ENCODE measurements around the gene DNAJB4. TPM values are rescaled to one million over a fixed set of nuclear protein-coding genes. Genes with fewer than 3 reads are reported as not detected.

Gene DNAJB4
- total RNA-seq, 1 experiment from 2014 or later: 26.0 TPM

DNA sequence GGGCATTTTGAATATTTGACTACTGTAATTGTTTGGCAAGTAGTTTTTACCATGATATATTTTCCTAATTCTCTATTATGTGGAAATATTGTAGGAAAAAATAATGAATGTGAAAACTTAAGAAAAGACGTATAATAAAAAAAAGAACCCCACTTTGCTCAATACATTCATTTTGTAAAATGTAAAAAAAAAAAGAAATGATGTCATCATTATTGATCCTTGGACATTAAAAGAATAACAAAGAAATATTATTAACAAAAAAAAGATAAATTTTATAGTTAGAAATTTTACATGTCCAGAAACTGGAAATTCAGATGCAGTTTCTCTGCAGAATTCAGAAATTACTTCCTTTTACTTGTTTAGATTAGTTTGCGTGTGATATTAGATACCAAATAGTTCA lies 46.3 kb downstream of the DNAJB4 start:
- TF ChIP-seq ZFX (IDR thresholded peaks at IDR 0.05) (no peak), FOSL1 (IDR thresholded peaks at IDR 0.05; ENCODE audit: low read depth) (no peak), JUND (IDR thresholded peaks at IDR 0.05) (no peak), SP1 (IDR thresholded peaks at IDR 0.05; ENCODE audit: low read depth) (no peak), EGR1 (IDR thresholded peaks at IDR 0.05; ENCODE audit: low read depth) (no peak), SRF (IDR thresholded peaks at IDR 0.05; ENCODE audit: low read depth) (no peak), EZH2phosphoT487 (IDR thresholded peaks at IDR 0.05; ENCODE audit: borderline replicate concordance) (no peak)
- ChIA-PET RAD21 (ENCODE audit: low non-redundant PET in 1 of 2, low total read pairs in 2 of 2, uncharacterized antibody in 2 of 2, unreplicated experiment in 2 of 2) (no interaction called here), CTCF (no interaction called here), POLR2A (no interaction called here)
- H3K9me3 ChIP-seq (ENCODE audit: control insufficient read depth in 1 of 2, insufficient read depth in 1 of 2, low read depth in 1 of 2, low read length in 2 of 2): no peaks in the 10 kb centered on the region
- H2AFZ ChIP-seq (ENCODE audit: low read depth, low read length, poor library complexity, severe bottlenecking): no peak overlapping the region
- no peaks in the 10 kb centered on the region for H3K36me3 ChIP-seq (ENCODE audit: control insufficient read depth in 1 of 2, insufficient read depth in 2 of 2, low read length in 2 of 2)
- no peak overlapping the region for H3K9ac ChIP-seq (ENCODE audit: low read length)
- intact Hi-C loops (cut with micrococcal nuclease): no loop called here
- H3K9me2 ChIP-seq (ENCODE audit: insufficient read depth): no peaks in the 10 kb centered on the region
- DNase-seq (ENCODE audit: low read depth, low spot score) (no peak), ATAC-seq (no peak)
- BruUV-seq (replicated peaks): no TSS peak
- no peak overlapping the region for H3K4me3 ChIP-seq (replicated peaks in 1 of 2; ENCODE audit: low read depth in 1 of 2, low read length in 2 of 2)
- H3K79me2 ChIP-seq (ENCODE audit: insufficient read depth, low read length): no peaks in the 10 kb centered on the region
- no peaks in the 10 kb centered on the region for H3K27me3 ChIP-seq (ENCODE audit: insufficient read depth, low read length)
- no peak overlapping the region for H3K4me2 ChIP-seq (ENCODE audit: low read length)
- no peaks in the 10 kb centered on the region for H4K20me1 ChIP-seq (ENCODE audit: insufficient read depth)
- no peaks in the 10 kb centered on the region for H3K4me1 ChIP-seq (ENCODE audit: control insufficient read depth in 1 of 2, insufficient read depth in 2 of 2, low read length in 2 of 2)
- no peak overlapping the region for H3K27ac ChIP-seq (ENCODE audit: low read depth, low read length)

DNA sequence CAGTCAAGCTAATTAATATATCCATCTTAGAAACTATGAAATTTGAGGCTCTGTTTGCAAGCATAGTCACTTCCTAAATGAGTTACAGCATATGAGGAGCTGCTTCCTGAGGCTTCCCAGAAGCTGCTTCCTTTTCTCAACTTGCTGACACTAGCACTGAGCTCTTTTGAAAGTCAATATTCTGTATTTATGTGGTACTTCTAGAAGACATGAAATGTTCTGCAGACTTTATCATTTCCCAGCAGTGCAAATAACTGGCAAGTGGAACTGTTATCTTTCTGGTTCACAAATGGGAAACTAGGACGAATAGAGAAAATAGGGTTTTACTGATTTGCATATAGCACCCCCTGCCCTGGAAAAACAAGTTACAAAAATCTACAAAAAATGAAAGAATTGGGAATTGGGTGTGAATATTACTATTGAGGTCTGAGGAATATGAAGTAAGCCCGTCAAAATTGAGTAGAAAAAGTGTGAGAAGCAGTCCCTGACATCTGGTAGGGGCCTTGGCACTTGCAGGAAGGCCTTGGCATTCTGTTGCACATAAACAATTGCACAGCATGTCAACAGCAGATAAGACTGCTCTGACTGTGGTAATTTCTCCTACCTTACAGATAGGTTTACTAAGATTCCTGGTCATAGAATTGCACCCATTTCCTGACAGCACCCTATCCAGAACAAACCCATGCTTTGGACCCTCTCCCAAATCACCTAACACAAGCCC lies 48.1 kb downstream of the DNAJB4 start:
- TF ChIP-seq TCF7L2 (IDR thresholded peaks at IDR 0.05; ENCODE audit: borderline replicate concordance, extremely low read depth, insufficient read depth, insufficient read length) (no peak), EZH2phosphoT487 (IDR thresholded peaks at IDR 0.05; ENCODE audit: borderline replicate concordance) (no peak), CBX3 (IDR thresholded peaks at IDR 0.05; ENCODE audit: low read depth) (no peak), ATF3 (IDR thresholded peaks at IDR 0.05) (no peak), SIN3A (IDR thresholded peaks at IDR 0.05; ENCODE audit: low read depth) (no peak), YY1 (IDR thresholded peaks at IDR 0.05; ENCODE audit: extremely low read depth, insufficient replicate concordance, low read depth, low read length) (no peak)
- TF ChIP-seq, protein P1, sequence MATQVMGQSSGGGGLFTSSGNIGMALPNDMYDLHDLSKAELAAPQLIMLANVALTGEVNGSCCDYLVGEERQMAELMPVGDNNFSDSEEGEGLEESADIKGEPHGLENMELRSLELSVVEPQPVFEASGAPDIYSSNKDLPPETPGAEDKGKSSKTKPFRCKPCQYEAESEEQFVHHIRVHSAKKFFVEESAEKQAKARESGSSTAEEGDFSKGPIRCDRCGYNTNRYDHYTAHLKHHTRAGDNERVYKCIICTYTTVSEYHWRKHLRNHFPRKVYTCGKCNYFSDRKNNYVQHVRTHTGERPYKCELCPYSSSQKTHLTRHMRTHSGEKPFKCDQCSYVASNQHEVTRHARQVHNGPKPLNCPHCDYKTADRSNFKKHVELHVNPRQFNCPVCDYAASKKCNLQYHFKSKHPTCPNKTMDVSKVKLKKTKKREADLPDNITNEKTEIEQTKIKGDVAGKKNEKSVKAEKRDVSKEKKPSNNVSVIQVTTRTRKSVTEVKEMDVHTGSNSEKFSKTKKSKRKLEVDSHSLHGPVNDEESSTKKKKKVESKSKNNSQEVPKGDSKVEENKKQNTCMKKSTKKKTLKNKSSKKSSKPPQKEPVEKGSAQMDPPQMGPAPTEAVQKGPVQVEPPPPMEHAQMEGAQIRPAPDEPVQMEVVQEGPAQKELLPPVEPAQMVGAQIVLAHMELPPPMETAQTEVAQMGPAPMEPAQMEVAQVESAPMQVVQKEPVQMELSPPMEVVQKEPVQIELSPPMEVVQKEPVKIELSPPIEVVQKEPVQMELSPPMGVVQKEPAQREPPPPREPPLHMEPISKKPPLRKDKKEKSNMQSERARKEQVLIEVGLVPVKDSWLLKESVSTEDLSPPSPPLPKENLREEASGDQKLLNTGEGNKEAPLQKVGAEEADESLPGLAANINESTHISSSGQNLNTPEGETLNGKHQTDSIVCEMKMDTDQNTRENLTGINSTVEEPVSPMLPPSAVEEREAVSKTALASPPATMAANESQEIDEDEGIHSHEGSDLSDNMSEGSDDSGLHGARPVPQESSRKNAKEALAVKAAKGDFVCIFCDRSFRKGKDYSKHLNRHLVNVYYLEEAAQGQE (IDR thresholded peaks at IDR 0.05; ENCODE audit: low read depth): no peak

More for the DNA sequence above, 48.1 kb downstream of the DNAJB4 start:
- no peaks in the 10 kb centered on the region for H3K9me2 ChIP-seq (ENCODE audit: insufficient read depth)
- ATAC-seq (no peak), DNase-seq (ENCODE audit: low read depth, low spot score) (no peak)
- no peaks in the 10 kb centered on the region for H3K27me3 ChIP-seq (ENCODE audit: insufficient read depth, low read length)
- H3K36me3 ChIP-seq (ENCODE audit: control insufficient read depth in 1 of 2, insufficient read depth in 2 of 2, low read length in 2 of 2): no peaks in the 10 kb centered on the region
- no peak overlapping the region for H3K27ac ChIP-seq (ENCODE audit: low read depth, low read length)
- H3K79me2 ChIP-seq (ENCODE audit: insufficient read depth, low read length): no peaks in the 10 kb centered on the region
- RAD21 ChIA-PET (ENCODE audit: low non-redundant PET in 1 of 2, low total read pairs in 2 of 2, uncharacterized antibody in 2 of 2, unreplicated experiment in 2 of 2): no interaction called here
- H3K9ac ChIP-seq (ENCODE audit: low read length): no peak overlapping the region
- POLR2A ChIA-PET: no interaction called here
- H2AFZ ChIP-seq (ENCODE audit: low read depth, low read length, poor library complexity, severe bottlenecking): no peak overlapping the region
- no TSS peak for BruUV-seq (replicated peaks)
- H3K4me2 ChIP-seq (ENCODE audit: low read length): no peak overlapping the region
- H4K20me1 ChIP-seq (ENCODE audit: insufficient read depth): no peaks in the 10 kb centered on the region
- H3K4me3 ChIP-seq (replicated peaks in 1 of 2; ENCODE audit: low read depth in 1 of 2, low read length in 2 of 2): no peak overlapping the region
- CTCF ChIA-PET: no interaction called here
- no peaks in the 10 kb centered on the region for H3K4me1 ChIP-seq (ENCODE audit: control insufficient read depth in 1 of 2, insufficient read depth in 2 of 2, low read length in 2 of 2)
- no peaks in the 10 kb centered on the region for H3K9me3 ChIP-seq (ENCODE audit: control insufficient read depth in 1 of 2, insufficient read depth in 1 of 2, low read depth in 1 of 2, low read length in 2 of 2)
- intact Hi-C loops (cut with micrococcal nuclease): no loop called here

Measured in HCT116 (cell line).